C4-2B (cell line): ENCODE measurements around the gene HSPA1A.
A peak's percentile ranks its signal among the peaks of the same experiment; 100 is the strongest.
"Not testable (repeated sequence)": the region's sequence is repeated elsewhere in the genome, so short reads cannot be mapped to it uniquely, and the experiment has no call there.

ENCODE experiments used
- H3K27ac ChIP-seq: fragments of 450-650 bp; 2 replicates; pipeline ENCODE4 v1.5.1; 2017
- CTCF ChIP-seq: fragments of 450-650 bp; conservative IDR thresholded peaks from 2 replicates; pipeline ENCODE4 v1.5.1; 2017; ENCODE audit warnings: mild to moderate bottlenecking
- ZFX ChIP-seq: fragments of 450-650 bp; IDR thresholded peaks from 2 replicates; pipeline ENCODE4 v1.6.1; 2017

Gene HSPA1A

GRCh38 chr6:31794866-31795615, 20.3 kb upstream of the HSPA1A start:
- peak overlapping the region; percentile 94 for H3K27ac ChIP-seq
- no peak for TF ChIP-seq CTCF
- TF ChIP-seq ZFX, result no peak; the same call in 1 of the 2 replicates

GRCh38 chr6:31795616-31796298, 19.6 kb upstream of the HSPA1A start, which contains the start of gene VARS1:
TSS of gene VARS1 (minus strand) at chr6:31795752. CDS start at chr6:31795217, 535 bp downstream.
- peak; percentile 23; the same call in 1 of the 2 replicates for TF ChIP-seq ZFX
- peak; percentile 91 for TF ChIP-seq CTCF
- peak within 1 kb of the TSS; percentile 94 for H3K27ac ChIP-seq

DNA sequence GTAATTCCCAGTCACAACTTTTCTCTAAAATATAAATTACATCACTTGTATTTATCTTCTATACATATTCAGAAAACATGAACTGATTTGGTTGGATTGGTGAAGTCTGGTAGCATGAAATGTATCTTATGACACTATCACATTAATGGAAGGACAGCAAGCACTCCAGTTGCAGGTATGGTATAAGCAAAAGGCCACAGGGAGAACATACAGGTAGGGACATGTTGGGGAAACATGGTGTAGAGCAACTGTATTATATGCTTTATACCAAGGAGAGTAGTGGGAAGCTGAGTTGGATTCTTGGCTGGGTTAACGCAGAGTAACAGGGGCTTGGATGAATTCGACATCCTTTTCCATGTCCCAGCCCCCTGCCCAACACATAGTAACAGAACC, 18.4 kb upstream of the HSPA1A start:
- H3K27ac ChIP-seq, result no peak overlapping the region
- TF ChIP-seq ZFX (no peak), CTCF (no peak)

DNA sequence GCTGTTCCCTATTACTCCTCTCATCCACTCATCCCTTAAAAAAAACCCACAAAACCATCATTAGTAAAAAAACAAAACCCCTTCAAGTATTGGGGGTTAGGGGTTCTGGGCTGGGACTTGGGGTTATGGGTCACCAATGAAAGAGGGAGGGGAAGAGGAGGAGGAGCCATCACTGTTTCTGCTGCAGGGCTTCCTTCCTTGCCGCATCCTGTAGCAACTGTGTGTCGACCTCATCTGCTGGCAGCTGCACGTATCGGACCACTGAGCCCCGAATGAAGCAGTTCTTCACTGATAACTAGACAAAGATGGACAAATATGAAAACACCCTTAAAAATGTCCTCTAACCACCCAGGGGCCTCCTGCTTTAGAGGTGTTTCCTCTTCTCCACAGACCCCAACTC, 17.8 kb upstream of the HSPA1A start:
- H3K27ac ChIP-seq, result no peak overlapping the region

DNA sequence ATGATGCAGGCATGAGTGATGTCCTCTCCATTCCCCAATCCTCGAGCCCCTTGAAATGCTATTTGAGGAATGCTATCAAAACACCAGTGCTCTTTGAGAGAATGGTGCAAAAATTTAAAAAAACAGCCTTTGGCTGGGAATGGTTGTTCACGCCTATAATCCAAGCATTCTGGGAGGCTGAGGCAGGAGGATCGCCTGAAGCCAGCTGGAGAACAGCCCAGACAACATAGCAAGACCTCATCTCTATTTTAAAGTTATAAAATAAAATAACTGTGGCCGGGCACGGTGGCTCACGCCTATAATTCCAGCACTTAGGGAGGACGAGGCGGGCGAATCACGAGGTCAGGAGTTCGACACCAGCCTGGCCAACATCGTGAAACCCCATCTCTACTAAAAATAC, 15.6 kb upstream of the HSPA1A start:
- TF ChIP-seq CTCF, result no peak
- H3K27ac ChIP-seq, result no peak overlapping the region

More for the DNA sequence above, 17.8 kb upstream of the HSPA1A start:
- TF ChIP-seq CTCF (no peak), ZFX (no peak)

- not testable (repeated sequence) for H3K27ac ChIP-seq
Observed at GRCh38 chr6:31801031-31801927, 14.1 kb upstream of the HSPA1A start.

GRCh38 chr6:31805939-31806469, 9.3 kb upstream of the HSPA1A start:
- no peak for TF ChIP-seq ZFX
- H3K27ac ChIP-seq, result peak overlapping the region; percentile 89
